GM23338 (cell line): ENCODE results near the gene GEN1. TPM values are rescaled to one million over a fixed set of nuclear protein-coding genes. Genes with fewer than 3 reads are reported as not detected.

Experiments
- ATAC-seq: fragments of 200-7000 bp; cut with Tn5 transposase; 3 replicates; pipeline ENCODE4 v1.9.1; 2020
- DNase-seq: peaks from one replicate; pipeline ENCODE4 v3.0.0-alpha.2; 2015; ENCODE audit warnings: low spot score
- H2AFZ ChIP-seq: fragments of 200-600 bp; sonication (generic); 2 replicates; pipeline ENCODE4 v1.8.0; 2016; ENCODE audit warnings: antibody characterized with exemption, mild to moderate bottlenecking, moderate library complexity
- H3F3A ChIP-seq: fragments of 200-600 bp; sonication (generic); replicated peaks from 2 replicates; pipeline ENCODE4 v1.8.0; 2017; ENCODE audit warnings: antibody characterized with exemption, mixed run types, low read depth
- H3K27ac ChIP-seq: fragments of 200-600 bp; sonication (generic); 2 replicates; pipeline ENCODE4 v1.6.1; 2016; ENCODE audit warnings: low read depth
- H3K27me3 ChIP-seq: fragments of 200-600 bp; sonication (generic); 2 replicates; pipeline ENCODE4 v1.8.0; 2016; ENCODE audit warnings: mild to moderate bottlenecking, mixed run types, moderate library complexity; ENCODE audit not compliant: insufficient read depth
- H3K36me3 ChIP-seq: fragments of 200-600 bp; sonication (generic); 2 replicates; pipeline ENCODE4 v1.8.0; 2016; ENCODE audit warnings: mild to moderate bottlenecking; ENCODE audit not compliant: insufficient read depth
- H3K4me1 ChIP-seq: fragments of 200-600 bp; sonication (generic); 2 replicates; pipeline ENCODE4 v1.8.0; 2016; ENCODE audit warnings: mild to moderate bottlenecking, moderate library complexity; ENCODE audit not compliant: insufficient read depth
- H3K4me2 ChIP-seq: fragments of 200-600 bp; sonication (generic); 2 replicates; pipeline ENCODE4 v1.7.1; 2017; ENCODE audit warnings: mixed run types
- H3K4me3 ChIP-seq: fragments of 200-600 bp; sonication (generic); 2 replicates; pipeline ENCODE4 v1.6.1; 2016; ENCODE audit warnings: mixed run types
- H3K79me2 ChIP-seq: fragments of 200-600 bp; sonication (generic); replicated peaks from 2 replicates; pipeline ENCODE4 v1.8.0; 2017; ENCODE audit warnings: mild to moderate bottlenecking; ENCODE audit not compliant: insufficient read depth
- H3K9me2 ChIP-seq: fragments of 200-600 bp; sonication (generic); 2 replicates; pipeline ENCODE4 v1.8.0; 2017; ENCODE audit not compliant: insufficient read depth
- H4K20me1 ChIP-seq: fragments of 200-600 bp; sonication (generic); replicated peaks from 2 replicates; pipeline ENCODE4 v1.8.0; 2017; ENCODE audit warnings: mild to moderate bottlenecking; ENCODE audit not compliant: insufficient read depth
- H3K27ac Mint-ChIP-seq: 2 replicates; pipeline ENCODE4 v1.8.0; 2020; ENCODE audit warnings: inconsistent platforms, mild to moderate bottlenecking, moderate library complexity, mixed read lengths
- H3K27me3 Mint-ChIP-seq: 3 replicates; pipeline ENCODE4 v1.8.0; 2022; ENCODE audit warnings: low read depth, mild to moderate bottlenecking, moderate library complexity, mixed read lengths, inconsistent platforms; ENCODE audit not compliant: insufficient read depth, poor library complexity
- H3K36me3 Mint-ChIP-seq: 3 replicates; pipeline ENCODE4 v1.8.0; 2021; ENCODE audit warnings: low read depth, mild to moderate bottlenecking, inconsistent platforms, moderate library complexity, mixed read lengths
- H3K4me1 Mint-ChIP-seq: 3 replicates; pipeline ENCODE4 v1.8.0; 2020; ENCODE audit warnings: mild to moderate bottlenecking, inconsistent platforms, mixed read lengths
- H3K4me3 Mint-ChIP-seq: 3 replicates; pipeline ENCODE4 v1.8.0; 2021; ENCODE audit warnings: moderate library complexity, mild to moderate bottlenecking, inconsistent platforms, mixed read lengths
- H3K9me3 Mint-ChIP-seq: 3 replicates; pipeline ENCODE4 v1.8.0; 2020; ENCODE audit warnings: moderate library complexity, mild to moderate bottlenecking, inconsistent platforms, mixed read lengths
- CREB1 ChIP-seq: fragments of 250-450 bp; sonication (Bioruptor Pico); IDR thresholded peaks from 2 replicates; pipeline ENCODE4 v1.5.0; 2020; ENCODE audit warnings: low read depth, mild to moderate bottlenecking, moderate library complexity
- EZH2 ChIP-seq: fragments of 200-600 bp; sonication (generic); IDR thresholded peaks from one replicate; pipeline ENCODE4 v1.8.0; 2017; ENCODE audit warnings: antibody characterized with exemption, mild to moderate bottlenecking, low read depth; ENCODE audit not compliant: unreplicated experiment
- EZH2phosphoT487 ChIP-seq: fragments of 200-600 bp; sonication (generic); IDR thresholded peaks from one replicate; pipeline ENCODE4 v1.8.1; 2018; ENCODE audit warnings: antibody characterized with exemption; ENCODE audit not compliant: unreplicated experiment
- JUNB ChIP-seq: IDR thresholded peaks from one replicate; pipeline ENCODE4 v1.6.1; 2016; ENCODE audit warnings: antibody characterized with exemption; ENCODE audit not compliant: unreplicated experiment
- POLR2AphosphoS5 ChIP-seq: IDR thresholded peaks from 2 replicates; pipeline ENCODE4 v1.6.1; 2016; ENCODE audit warnings: antibody characterized with exemption, low read depth
- STAT1 ChIP-seq: IDR thresholded peaks from one replicate; pipeline ENCODE4 v1.6.1; 2016; ENCODE audit warnings: antibody characterized with exemption; ENCODE audit not compliant: unreplicated experiment
- ZNF114 ChIP-seq: fragments of 250-450 bp; sonication (Bioruptor Pico); IDR thresholded peaks from 2 replicates; pipeline ENCODE4 v1.5.0; 2020; ENCODE audit warnings: mild to moderate bottlenecking, moderate library complexity
- ZNF462 ChIP-seq: fragments of 250-450 bp; sonication (Bioruptor Pico); IDR thresholded peaks from 2 replicates; pipeline ENCODE4 v1.5.0; 2020; ENCODE audit warnings: mild to moderate bottlenecking, moderate library complexity
- polyA plus RNA-seq: library from polyadenylated mRNA; unstranded; fragments of >200 nt; fragmentation: Nextera tagmentation; extraction: Ambion mirVana; gene quantifications from 2 replicates; pipeline ENCODE4 v1.2.1, GENCODE V29; 2016
- total RNA-seq: library from RNA; depleted of rRNA; stranded (reverse); fragments of >200 nt; shearing (Covaris generic); gene quantifications from 2 replicates; pipeline ENCODE4 v1.2.3, GENCODE V29; 2014

The GEN1 gene
- total and polyA plus RNA-seq, 2 experiments from 2014 or later, result 14.2 to 43.3 TPM

- Histone ChIP-seq H3K27me3 (no peaks in the 10 kb centered on the region), H3K9me2 (no peaks in the 10 kb centered on the region), H3F3A (no peaks in the 10 kb centered on the region), H3K4me2 (no peak overlapping the region), H2AFZ (no peak overlapping the region), H3K27ac (0 out of 2 replicates have a peak overlapping the region, but pooled peaks have one; percentile 4), H3K4me3 (no peak overlapping the region), H3K79me2 (no peaks in the 10 kb centered on the region), H4K20me1 (no peaks in the 10 kb centered on the region; the same call in 1 of the 2 replicates), H3K4me1 (no peaks in the 10 kb centered on the region), H3K36me3 (peaks cover 22% of the 10 kb centered on the region)
- Mint-ChIP-seq H3K27me3 (no peaks in the 10 kb centered on the region), H3K4me1 (peaks cover 10% of the 10 kb centered on the region; the same call in 2 of the 3 replicates), H3K27ac (no peak overlapping the region), H3K9me3 (no peaks in the 10 kb centered on the region), H3K4me3 (no peak overlapping the region), H3K36me3 (peaks cover 53% of the 10 kb centered on the region)
- TF ChIP-seq STAT1 (no peak), JUNB (no peak), ZNF114 (no peak), POLR2AphosphoS5 (no peak), ZNF462 (CRISPR knock-in tag) (no peak), EZH2phosphoT487 (no peak), CREB1 (no peak), EZH2 (no peak)
- DNase-seq (no peak), ATAC-seq (no peak)
Observed at GRCh38 chr2:17729880-17730279, 24.1 kb upstream of the GEN1 start.
